Esophagus squamous epithelium (tissue), 5 donors: ENCODE results near the gene SLC35F2. TPM values are rescaled to one million over a fixed set of nuclear protein-coding genes. Genes with fewer than 3 reads are reported as not detected.

ENCODE experiments used
- DNase-seq: peaks from one replicate; lab custom pipeline; 2025; lab: John Stamatoyannopoulos, UW
- H3K27ac ChIP-seq, 4 donors: fragments of 200-600 bp; sonication (generic); one replicate each; pipeline ENCODE4 v1.5.1; 2016 to 2019; ENCODE audit warnings: mild to moderate bottlenecking in 1 of 4
- H3K27me3 ChIP-seq, 4 donors: fragments of 200-600 bp; sonication (generic); 1 replicate in 3 of 4; 2 replicates in 1 of 4; pipeline versions ENCODE4 v1.5.1 to v1.6.0; 2017 to 2021; ENCODE audit warnings: antibody characterized with exemption in 1 of 4
- H3K36me3 ChIP-seq, 3 donors: fragments of 200-600 bp; sonication (generic); one replicate each; pipeline ENCODE4 v1.5.1; 2016 to 2019
- H3K4me1 ChIP-seq, 3 donors: fragments of 200-600 bp; sonication (generic); one replicate each; pipeline ENCODE4 v1.5.1; 2017 to 2019
- H3K4me3 ChIP-seq, 4 donors: fragments of 200-600 bp; sonication (generic); 1 replicate in 3 of 4; 2 replicates in 1 of 4; pipeline ENCODE4 v1.5.1; 2016 to 2019; ENCODE audit warnings: mild to moderate bottlenecking in 2 of 4, moderate library complexity in 1 of 4
- H3K9me3 ChIP-seq, 3 donors: fragments of 200-600 bp; sonication (generic); one replicate each; pipeline ENCODE4 v1.5.1; 2016 to 2019
- POLR2A ChIP-seq, 4 donors: fragments of 450-650 bp; IDR thresholded peaks; one replicate each; pipeline ENCODE4 v1.6.1; 2017; ENCODE audit warnings: antibody characterized with exemption in 4 of 4, mild to moderate bottlenecking in 4 of 4, moderate library complexity in 3 of 4
- WGBS, 2 donors: methylation state at CpG; one replicate each; pipeline ENCODE4 v1.1.5; 2018; 5-methylcytosine and 5-hydroxymethylcytosine counted together
- intact Hi-C: fragments of 100-400 bp; cut with DNase I; formaldehyde crosslinking; loops from one replicate; pipeline ENCODE4 v1.15.0; 2022
- total RNA-seq, 4 donors: library from RNA; depleted of rRNA; stranded (reverse); fragments of >200 nt; gene quantifications; one replicate each; pipeline ENCODE4 v1.1.0, GENCODE V29; 2016
- TF ChIP-seq, protein P1 (sequence below), 6 experiments: fragments of 450-650 bp in 4 of 6; fragments of 200-600 bp in 2 of 6; sonication (generic) in 2 of 6; IDR thresholded peaks; one replicate each; pipeline ENCODE4 v1.5.1; 2016 to 2019; ENCODE audit warnings: antibody characterized with exemption in 6 of 6, mild to moderate bottlenecking in 4 of 6, moderate library complexity in 4 of 6
- donor health status: DM: yes; HTN: yes; CAD: no.

The SLC35F2 gene
- total RNA-seq, 4 donors from 2014 or later: 12.6 to 24.0 (median 17.2) TPM

DNA sequence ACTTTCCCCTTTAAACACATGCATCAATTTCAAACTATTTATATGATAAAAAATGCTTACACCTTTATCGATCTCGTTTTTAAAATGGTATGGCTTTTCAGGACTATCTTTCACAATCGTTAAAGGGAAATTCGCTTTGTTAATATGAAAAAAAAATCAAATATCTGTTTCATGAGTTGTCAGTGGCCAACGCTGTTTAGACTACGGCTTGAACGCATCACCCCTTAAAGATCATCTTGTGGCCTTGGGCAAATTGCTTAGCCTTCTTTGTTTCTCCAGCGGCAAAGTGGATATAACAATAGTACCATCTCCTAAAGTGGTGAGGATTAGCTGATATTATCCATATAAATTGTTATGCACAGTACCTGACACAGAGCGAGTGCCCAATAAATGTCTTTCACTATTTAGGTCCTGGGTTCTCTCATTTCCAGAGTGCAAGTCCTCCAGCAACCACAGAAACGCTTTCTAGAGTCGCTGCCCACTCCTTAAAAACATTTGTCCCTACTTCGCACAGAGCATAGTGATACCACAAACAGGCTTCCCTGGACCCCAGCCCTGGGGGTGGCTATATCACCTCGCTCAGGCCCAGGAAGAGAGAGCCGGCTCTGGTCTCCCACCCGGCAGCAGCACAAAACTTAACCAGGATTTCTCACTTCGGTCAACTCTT lies 904 bp downstream of the SLC35F2 start:
- intact Hi-C loops: no loop called here

DNA sequence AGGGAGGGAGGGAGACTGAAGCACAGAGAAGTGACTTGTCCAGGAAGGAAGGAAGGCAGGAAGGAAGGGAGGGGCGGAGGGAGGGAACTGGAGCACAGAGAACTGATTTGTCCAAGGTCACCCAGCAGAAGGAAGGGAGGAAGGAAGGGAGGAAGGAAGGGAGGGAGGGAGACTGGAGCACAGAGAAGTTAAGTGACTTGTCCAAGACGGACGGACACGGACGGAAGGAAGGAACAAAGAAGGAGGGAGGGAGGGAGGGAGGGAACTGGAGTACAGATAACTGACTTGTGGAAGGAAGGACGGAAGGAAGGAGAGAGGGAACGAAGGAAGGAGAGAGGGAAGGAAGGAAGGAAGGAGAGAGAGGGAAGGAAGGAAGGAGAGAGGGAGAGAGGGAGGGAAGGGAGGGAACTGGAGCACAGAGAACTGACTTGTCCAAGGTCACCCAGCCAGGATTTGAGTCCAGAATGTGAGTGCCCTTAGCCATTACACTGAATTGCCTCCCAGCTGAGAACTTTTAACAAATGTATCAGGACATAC lies 1.5 kb downstream of the SLC35F2 start:
- no peak for DNase-seq
- 18 to 47% methylated on average over 7 of the region's 7 CpGs for WGBS, 2 donors
- Histone ChIP-seq H3K36me3 (no peaks in the 10 kb centered on the region), H3K27ac (peak overlapping the region; percentile 10 to 92 (median 74)), H3K4me1 (peaks cover 6 to 43% (median 8%) of the 10 kb centered on the region in 3 donors), H3K9me3 (no peaks in the 10 kb centered on the region), H3K4me3 (peak overlapping the region in 3 of 4 donors; percentile 85 to 90 (median 86)), H3K27me3 (no peaks in the 10 kb centered on the region)
- no peak for TF ChIP-seq POLR2A (IDR thresholded peaks at IDR 0.05)
- TF ChIP-seq, protein P1, sequence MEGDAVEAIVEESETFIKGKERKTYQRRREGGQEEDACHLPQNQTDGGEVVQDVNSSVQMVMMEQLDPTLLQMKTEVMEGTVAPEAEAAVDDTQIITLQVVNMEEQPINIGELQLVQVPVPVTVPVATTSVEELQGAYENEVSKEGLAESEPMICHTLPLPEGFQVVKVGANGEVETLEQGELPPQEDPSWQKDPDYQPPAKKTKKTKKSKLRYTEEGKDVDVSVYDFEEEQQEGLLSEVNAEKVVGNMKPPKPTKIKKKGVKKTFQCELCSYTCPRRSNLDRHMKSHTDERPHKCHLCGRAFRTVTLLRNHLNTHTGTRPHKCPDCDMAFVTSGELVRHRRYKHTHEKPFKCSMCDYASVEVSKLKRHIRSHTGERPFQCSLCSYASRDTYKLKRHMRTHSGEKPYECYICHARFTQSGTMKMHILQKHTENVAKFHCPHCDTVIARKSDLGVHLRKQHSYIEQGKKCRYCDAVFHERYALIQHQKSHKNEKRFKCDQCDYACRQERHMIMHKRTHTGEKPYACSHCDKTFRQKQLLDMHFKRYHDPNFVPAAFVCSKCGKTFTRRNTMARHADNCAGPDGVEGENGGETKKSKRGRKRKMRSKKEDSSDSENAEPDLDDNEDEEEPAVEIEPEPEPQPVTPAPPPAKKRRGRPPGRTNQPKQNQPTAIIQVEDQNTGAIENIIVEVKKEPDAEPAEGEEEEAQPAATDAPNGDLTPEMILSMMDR (IDR thresholded peaks at IDR 0.05): no peak
- intact Hi-C loops: no loop called here

More for the DNA sequence above, 904 bp downstream of the SLC35F2 start:
- 23 to 38% methylated on average over 9 to 11 of the region's 16 CpGs for WGBS, 2 donors
- DNase-seq: no peak
- no peaks in the 10 kb centered on the region for H3K36me3 ChIP-seq
- H3K4me3 ChIP-seq: peak overlapping the region; percentile 53 to 90 (median 86)
- no peak for TF ChIP-seq POLR2A (IDR thresholded peaks at IDR 0.05)
- TF ChIP-seq, protein P1 (IDR thresholded peaks at IDR 0.05): no peak
- peaks cover 6 to 40% (median 8%) of the 10 kb centered on the region in 3 donors for H3K4me1 ChIP-seq
- peak overlapping the region; percentile 81 to 92 (median 87) for H3K27ac ChIP-seq
- no peaks in the 10 kb centered on the region for H3K27me3 ChIP-seq
- no peaks in the 10 kb centered on the region for H3K9me3 ChIP-seq

DNA sequence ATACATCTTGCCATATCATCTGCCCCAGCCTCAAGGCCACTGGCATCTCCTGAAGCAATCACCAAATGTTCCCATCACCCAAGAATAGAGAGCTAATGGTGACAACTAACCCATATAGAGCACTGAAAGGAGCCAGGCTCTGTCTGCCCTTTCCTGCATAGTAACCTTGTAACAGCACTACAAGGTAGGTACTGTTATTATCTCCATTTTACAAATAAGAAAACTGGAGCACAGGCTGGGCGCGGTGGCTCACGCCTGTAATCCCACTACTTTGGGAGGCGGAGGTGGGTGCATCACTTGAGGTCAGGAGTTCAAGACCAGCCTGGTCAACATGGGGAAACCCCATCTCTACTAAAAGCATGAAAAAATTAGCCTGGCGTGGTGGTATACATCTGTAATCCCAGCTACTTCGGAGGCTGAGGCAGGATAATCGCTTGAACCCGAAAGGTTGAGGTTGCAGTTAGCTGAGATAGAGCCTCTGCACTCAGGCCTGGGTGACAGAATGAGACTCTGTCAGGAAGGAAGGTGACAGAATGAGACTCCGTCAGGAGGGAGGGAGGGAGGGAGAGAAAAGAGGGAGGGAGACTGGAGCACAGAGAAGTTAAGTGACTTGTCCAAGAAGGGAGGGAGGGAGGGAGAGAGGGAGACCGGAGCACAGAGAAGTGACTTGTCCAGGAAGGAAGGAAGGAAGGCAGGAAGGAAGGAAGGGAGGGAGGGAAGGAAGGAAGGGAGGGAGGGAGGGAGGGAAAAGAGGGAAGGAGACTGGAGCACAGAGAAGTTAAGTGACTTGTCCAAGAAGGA lies 2.2 kb downstream of the SLC35F2 start:
- Histone ChIP-seq H3K36me3 (no peaks in the 10 kb centered on the region), H3K27ac (peak overlapping the region; percentile 10 to 92 (median 74)), H3K9me3 (no peaks in the 10 kb centered on the region), H3K27me3 (no peaks in the 10 kb centered on the region), H3K4me3 (peak overlapping the region in 1 of 4 donors; percentile 85), H3K4me1 (peaks cover 6 to 46% (median 8%) of the 10 kb centered on the region in 3 donors)
- intact Hi-C loops: no loop called here
- DNase-seq: no peak
- TF ChIP-seq POLR2A (IDR thresholded peaks at IDR 0.05): no peak
- TF ChIP-seq, protein P1 (IDR thresholded peaks at IDR 0.05): no peak
- 67% methylated on average over 9 to 10 of the region's 10 CpGs for WGBS, 2 donors

DNA sequence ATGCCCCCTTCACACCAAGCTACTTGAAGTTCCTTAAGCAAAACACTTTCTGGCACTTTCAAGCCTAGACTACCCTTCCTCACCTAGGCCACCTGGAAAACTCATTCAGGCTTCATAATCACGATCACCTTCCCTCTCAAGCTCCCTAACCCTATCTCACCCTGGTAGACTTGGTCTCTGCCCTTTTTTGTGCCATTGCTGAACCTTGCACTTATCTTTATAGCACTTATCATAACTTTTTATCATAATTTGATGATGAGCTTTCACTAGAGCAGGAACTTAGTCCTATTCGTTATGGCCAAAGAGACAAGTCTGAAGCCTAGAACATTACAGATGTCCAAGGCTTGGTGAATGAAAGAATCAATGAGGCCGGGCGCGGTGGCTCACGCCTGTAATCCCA lies 5.5 kb downstream of the SLC35F2 start:
- Histone ChIP-seq H3K4me1 (peaks cover 3 to 43% (median 6%) of the 10 kb centered on the region in 3 donors), H3K27me3 (no peaks in the 10 kb centered on the region), H3K9me3 (no peaks in the 10 kb centered on the region), H3K36me3 (no peaks in the 10 kb centered on the region), H3K27ac (no peak overlapping the region), H3K4me3 (no peak overlapping the region)
- no peak for DNase-seq
- intact Hi-C loops: no loop called here
- 85 to 94% methylated on average over 1 to 6 of the region's 6 CpGs for WGBS, 2 donors
- TF ChIP-seq POLR2A (IDR thresholded peaks at IDR 0.05): no peak
- TF ChIP-seq, protein P1 (IDR thresholded peaks at IDR 0.05): no peak
